ENCODE measurements around the gene HOOK2.

DNA sequence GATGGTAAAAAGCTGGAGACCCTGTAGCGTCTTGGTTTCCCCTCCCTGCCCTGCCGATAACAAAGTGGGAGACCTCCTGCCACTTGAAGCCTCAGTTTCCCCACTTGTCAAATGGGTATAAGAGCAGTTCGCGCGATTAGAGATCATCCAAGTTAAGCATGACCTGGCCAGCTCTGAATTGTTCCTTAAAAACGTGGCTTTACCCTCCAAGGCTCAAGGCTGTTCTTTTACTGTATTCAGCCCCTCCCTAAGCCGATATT is 52.0 kb downstream of the HOOK2 start:
- TF ChIP-seq RFX5 (IDR thresholded peaks at IDR 0.05; ENCODE audit: low read depth, low read length) (no peak), SMC3 (IDR thresholded peaks at IDR 0.05; ENCODE audit: low read depth, low read length) (no peak), POLR2A (IDR thresholded peaks at IDR 0.05; ENCODE audit: low read depth, low read length) (0 out of 2 replicates have a peak, but pooled peaks have one; percentile 6), RAD21 (IDR thresholded peaks at IDR 0.05; ENCODE audit: low read length) (no peak), BHLHE40 (IDR thresholded peaks at IDR 0.05; ENCODE audit: low read depth, low read length) (no peak), MXI1 (IDR thresholded peaks at IDR 0.05; ENCODE audit: borderline replicate concordance, low read depth, low read length) (no peak)
- TF ChIP-seq, protein P1, sequence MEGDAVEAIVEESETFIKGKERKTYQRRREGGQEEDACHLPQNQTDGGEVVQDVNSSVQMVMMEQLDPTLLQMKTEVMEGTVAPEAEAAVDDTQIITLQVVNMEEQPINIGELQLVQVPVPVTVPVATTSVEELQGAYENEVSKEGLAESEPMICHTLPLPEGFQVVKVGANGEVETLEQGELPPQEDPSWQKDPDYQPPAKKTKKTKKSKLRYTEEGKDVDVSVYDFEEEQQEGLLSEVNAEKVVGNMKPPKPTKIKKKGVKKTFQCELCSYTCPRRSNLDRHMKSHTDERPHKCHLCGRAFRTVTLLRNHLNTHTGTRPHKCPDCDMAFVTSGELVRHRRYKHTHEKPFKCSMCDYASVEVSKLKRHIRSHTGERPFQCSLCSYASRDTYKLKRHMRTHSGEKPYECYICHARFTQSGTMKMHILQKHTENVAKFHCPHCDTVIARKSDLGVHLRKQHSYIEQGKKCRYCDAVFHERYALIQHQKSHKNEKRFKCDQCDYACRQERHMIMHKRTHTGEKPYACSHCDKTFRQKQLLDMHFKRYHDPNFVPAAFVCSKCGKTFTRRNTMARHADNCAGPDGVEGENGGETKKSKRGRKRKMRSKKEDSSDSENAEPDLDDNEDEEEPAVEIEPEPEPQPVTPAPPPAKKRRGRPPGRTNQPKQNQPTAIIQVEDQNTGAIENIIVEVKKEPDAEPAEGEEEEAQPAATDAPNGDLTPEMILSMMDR (conservative IDR thresholded peaks at IDR 0.05; ENCODE audit: low read depth, low read length): no peak
